SK-N-SH (cell line): ENCODE data around the gene ZNF23.

Experiments
- MEF2A ChIP-seq: IDR thresholded peaks from 2 replicates; pipeline ENCODE4 v1.4.0; 2012; ENCODE audit warnings: low read depth, borderline replicate concordance
- NFIC ChIP-seq: IDR thresholded peaks from 2 replicates; pipeline ENCODE4 v1.4.0; 2012; ENCODE audit warnings: borderline replicate concordance
- POLR2AphosphoS5 ChIP-seq: IDR thresholded peaks from 2 replicates; pipeline ENCODE4 v1.6.1; 2012; ENCODE audit warnings: low read depth, low read length
- YY1 ChIP-seq: IDR thresholded peaks from 2 replicates; pipeline ENCODE4 v1.4.0; 2012; ENCODE audit warnings: low read depth, mild to moderate bottlenecking
- TF ChIP-seq, protein P1 (sequence below): fragments of 200-600 bp; sonication (generic); IDR thresholded peaks from 2 replicates; pipeline ENCODE4 v1.6.1; 2017; ENCODE audit warnings: antibody characterized with exemption, mild to moderate bottlenecking, moderate library complexity

DNA sequence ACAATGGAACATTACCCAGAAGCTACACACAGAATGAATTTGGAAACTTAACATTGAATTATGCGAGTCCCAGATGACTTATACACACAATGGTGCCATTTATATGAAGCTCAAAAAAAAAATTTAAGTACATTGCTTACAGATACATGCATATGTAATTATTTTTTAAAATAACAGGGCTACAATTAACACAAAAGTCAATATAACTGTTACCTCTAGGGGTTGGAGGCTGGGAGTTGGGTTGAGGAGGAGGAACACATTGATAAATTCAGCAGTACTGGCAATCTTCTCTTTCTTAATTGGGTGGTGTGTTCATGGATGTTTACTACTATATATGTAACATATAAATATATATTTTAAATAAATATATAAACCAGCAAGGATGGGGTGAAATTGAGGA, 1.1 kb downstream of the ZNF23 start:
- TF ChIP-seq MEF2A = no peak
- TF ChIP-seq YY1 = no peak
- no peak for TF ChIP-seq NFIC
- TF ChIP-seq, protein P1, sequence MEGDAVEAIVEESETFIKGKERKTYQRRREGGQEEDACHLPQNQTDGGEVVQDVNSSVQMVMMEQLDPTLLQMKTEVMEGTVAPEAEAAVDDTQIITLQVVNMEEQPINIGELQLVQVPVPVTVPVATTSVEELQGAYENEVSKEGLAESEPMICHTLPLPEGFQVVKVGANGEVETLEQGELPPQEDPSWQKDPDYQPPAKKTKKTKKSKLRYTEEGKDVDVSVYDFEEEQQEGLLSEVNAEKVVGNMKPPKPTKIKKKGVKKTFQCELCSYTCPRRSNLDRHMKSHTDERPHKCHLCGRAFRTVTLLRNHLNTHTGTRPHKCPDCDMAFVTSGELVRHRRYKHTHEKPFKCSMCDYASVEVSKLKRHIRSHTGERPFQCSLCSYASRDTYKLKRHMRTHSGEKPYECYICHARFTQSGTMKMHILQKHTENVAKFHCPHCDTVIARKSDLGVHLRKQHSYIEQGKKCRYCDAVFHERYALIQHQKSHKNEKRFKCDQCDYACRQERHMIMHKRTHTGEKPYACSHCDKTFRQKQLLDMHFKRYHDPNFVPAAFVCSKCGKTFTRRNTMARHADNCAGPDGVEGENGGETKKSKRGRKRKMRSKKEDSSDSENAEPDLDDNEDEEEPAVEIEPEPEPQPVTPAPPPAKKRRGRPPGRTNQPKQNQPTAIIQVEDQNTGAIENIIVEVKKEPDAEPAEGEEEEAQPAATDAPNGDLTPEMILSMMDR = no peak
- no peak for TF ChIP-seq POLR2AphosphoS5
